GM10266 (cell line): Measurements from ENCODE around the gene RPS18.
"Not testable (repeated sequence)": the region's sequence is repeated elsewhere in the genome, so short reads cannot be mapped to it uniquely, and the experiment has no call there.

ENCODE experiments used
- DNase-seq: peaks from one replicate; pipeline ENCODE4 v3.0.0; 2012; ENCODE audit errors: extremely low spot score
- CTCF ChIP-seq: IDR thresholded peaks from 2 replicates; pipeline ENCODE4 v1.5.1; 2012; ENCODE audit warnings: mild to moderate bottlenecking, low read depth; ENCODE audit not compliant: control insufficient read depth, insufficient read depth; ENCODE audit errors: missing control alignments

The RPS18 gene

DNA sequence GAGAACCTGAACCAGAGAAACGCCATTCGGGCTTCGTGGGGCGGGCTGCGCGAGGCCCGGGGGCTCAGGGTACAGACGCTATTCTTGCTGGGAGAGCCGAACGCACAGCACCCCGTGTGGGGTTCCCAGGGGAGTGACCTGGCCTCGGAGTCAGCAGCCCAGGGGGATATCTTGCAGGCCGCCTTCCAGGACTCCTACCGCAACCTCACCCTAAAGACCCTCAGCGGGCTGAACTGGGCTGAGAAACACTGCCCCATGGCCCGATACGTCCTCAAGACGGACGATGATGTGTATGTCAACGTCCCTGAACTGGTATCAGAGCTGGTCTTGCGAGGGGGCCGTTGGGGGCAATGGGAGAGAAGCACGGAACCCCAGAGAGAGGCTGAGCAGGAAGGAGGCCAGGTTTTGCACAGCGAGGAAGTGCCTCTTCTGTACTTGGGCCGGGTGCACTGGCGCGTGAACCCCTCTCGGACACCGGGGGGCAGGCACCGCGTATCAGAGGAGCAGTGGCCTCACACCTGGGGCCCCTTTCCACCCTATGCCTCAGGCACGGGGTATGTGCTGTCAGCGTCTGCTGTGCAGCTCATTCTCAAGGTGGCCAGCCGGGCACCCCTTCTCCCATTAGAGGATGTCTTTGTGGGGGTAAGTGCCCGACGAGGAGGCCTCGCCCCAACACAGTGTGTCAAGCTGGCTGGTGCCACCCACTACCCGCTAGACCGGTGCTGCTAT, 6.0 kb downstream of the RPS18 start:
- DNase-seq = peak; percentile 32
- no peak for TF ChIP-seq CTCF

DNA sequence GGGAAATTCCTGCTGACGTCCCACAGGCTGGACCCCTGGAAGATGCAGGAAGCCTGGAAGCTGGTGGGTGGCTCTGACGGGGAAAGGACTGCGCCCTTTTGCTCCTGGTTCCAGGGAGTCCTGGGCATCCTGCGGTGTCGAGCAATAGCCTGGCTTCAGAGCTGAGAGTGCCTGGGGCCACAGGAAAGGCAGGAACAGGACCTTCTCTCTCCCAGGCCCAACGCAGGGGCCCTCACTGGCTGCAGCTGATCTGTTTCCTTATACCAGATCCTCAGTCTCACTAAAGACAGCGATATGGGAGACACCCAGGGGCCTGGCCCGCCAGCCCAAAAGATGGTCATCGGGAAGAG, 6.5 kb downstream of the RPS18 start:
- DNase-seq = no peak
- no peak for TF ChIP-seq CTCF

DNA sequence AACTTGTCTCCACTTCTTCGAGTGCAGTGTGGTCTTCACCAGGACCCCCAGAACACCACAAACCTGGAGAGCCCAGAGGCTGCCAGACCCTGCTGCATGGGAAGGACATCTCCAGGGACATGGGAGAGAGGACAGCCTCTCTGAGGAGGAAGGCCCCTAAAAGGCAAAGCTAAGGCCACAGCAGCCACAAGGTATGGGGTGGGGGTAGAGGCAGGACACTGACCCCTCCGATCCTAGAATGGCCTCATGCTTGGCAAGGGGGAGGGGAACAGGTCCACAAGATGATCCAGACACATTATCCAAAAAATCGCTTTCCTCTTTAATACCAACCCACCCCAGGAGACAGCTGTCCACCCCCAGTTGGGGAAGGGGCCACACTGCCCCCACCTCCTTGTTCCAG, 6.9 kb downstream of the RPS18 start:
- TF ChIP-seq CTCF = no peak
- DNase-seq = no peak

DNA sequence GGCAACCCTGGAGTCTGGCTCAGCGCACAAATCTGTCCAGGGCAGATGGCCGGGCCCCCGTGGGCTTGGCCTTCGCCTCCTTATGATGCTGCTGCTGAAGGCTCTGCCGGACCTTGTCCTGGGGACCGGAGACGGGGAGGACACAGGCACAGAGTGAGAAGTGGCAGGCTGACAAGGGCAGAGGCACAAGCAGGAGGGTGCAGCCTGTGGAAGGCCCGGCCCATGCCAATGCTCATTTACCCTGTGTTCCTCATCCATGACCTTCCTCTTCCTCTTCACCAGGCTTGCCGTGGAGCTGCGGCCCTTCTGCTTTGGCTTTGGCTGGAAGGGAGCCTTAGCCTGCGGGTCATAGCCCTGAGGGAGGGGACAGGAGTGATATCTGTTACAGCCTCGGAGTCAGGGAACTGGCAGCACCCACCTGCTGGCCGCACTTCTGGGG, 7.4 kb downstream of the RPS18 start:
- no peak for DNase-seq
- TF ChIP-seq CTCF = no peak

- DNase-seq = no peak
Observed at GRCh38 chr6:33279971-33280511, 8.2 kb downstream of the RPS18 start.

DNA sequence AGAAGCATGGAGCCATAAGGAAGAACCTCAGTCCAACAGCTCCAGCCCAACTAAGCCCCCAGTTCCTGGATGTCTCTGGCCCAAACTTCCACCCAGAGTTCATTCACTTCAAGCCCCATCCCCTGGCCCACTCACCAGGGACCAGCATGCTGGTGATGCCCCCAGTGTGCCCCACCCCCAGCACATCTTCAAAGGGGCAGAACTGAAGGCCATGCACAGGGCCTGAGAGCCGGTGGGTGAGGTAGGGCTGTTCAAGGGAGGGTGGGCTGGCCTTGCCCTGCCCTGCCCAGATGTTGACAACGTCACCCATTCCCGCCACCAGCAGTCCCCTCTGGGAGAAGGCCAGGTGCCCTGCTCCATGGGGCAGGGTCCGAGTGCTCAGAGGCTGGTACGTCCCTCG, 8.7 kb downstream of the RPS18 start:
- no peak for DNase-seq
- no peak for TF ChIP-seq CTCF

More at GRCh38 chr6:33279971-33280511, 8.2 kb downstream of the RPS18 start:
- peak; percentile 30 for TF ChIP-seq CTCF

DNA sequence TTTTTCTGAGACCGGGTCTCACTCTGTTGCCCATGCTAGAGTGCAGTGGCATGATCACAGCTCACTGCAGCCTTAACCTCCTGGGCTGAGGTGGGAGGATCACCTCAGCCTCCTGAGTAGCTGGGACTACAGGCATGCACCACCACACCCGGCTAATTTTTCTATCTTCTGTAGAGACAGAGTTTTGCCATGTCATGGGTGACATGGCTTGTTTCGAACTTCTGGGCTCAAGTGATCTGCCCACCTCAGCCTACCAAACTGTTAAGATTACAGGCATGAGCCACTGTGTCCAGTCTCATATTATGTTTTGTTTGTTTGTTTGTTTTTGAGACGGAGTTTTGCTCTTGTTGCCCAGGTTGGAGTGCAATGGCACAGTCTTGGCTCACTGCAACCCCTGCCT, 13.3 kb downstream of the RPS18 start:
- not testable (repeated sequence) for DNase-seq
